Amniotic epithelial cell (primary cell): ENCODE results near the gene ARMH1.
A peak's percentile ranks its signal among the peaks of the same experiment; 100 is the strongest.

ENCODE experiments used
- DNase-seq: peaks from one replicate; pipeline ENCODE4 v3.0.0-alpha.2; 2010; ENCODE audit warnings: low read depth

ARMH1 gene

DNA sequence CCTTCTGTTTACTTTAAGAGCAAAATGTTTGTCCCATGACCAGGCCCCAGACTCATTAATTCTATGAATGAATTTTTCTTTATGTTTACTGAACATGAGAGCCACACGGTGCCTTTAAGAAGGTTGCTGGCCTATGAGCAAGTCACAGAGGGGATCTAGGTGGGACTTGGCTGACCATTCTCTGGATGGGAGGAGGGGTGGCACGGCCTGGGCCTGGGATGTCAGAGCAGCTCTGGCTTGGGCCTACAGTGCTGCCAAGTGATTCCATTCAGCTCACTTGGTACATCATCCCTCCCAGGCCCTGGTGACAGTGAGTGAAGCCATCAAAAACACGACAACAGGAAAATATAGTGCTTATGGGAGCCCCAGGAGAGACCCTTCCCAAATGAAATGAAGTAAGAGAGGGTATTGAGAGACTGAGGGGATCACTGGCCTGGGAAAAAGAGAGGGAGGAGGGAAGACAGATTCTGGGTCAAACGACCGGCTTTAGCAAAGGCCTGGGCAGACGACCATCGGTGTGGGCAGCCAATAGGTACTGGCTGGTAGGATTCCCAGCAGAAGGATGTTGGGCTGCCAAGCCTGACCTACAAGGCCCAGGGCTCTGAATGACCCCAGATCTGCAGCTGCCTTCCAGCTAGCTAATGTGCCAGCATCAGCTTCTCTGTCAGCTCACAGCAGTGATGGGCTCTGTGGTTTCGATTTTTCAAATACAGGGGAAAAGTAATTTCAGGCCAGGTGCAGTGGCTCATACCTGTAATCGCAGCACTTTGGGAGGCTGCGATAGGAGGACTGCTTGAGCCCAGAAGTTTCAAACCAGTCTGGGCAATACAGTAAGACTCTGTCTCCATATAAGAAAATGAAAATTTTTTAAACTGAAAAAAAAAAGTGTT, 3.5 kb upstream of the ARMH1 start:
- DNase-seq, result no peak

DNA sequence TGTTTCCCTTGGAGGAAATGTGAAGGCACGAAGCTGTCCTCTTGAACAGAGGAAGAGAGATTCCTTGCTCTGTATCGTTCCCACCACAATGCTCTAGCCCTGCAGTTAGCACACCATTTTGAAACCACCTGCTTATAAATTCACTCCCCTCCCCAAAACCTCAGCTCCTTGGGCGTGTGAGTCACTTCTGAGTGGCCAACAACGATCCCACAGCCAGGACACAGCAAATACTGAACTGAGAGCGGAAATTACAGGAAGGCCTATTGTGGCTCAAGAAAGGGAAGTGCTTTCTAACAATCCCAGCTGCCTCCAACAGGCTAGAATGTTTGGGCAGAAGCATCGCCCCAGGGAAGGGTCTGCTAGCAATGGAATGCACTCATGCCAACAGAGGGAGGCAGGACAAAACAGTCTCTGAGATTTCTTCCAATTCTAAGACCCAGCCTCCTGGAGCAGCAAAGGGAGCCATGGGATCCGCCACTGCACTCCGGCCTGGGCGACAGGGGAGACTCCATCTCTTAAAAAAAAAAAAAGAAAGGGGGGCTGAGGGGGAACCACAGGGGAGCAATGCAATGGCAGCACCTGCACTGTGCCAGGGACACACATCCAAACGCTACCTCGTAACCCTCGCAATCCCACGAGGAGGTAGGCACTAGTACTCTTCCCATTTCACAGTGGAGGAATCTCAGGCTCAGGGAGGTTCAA, 2.1 kb upstream of the ARMH1 start:
- peak; percentile 48 for DNase-seq

DNA sequence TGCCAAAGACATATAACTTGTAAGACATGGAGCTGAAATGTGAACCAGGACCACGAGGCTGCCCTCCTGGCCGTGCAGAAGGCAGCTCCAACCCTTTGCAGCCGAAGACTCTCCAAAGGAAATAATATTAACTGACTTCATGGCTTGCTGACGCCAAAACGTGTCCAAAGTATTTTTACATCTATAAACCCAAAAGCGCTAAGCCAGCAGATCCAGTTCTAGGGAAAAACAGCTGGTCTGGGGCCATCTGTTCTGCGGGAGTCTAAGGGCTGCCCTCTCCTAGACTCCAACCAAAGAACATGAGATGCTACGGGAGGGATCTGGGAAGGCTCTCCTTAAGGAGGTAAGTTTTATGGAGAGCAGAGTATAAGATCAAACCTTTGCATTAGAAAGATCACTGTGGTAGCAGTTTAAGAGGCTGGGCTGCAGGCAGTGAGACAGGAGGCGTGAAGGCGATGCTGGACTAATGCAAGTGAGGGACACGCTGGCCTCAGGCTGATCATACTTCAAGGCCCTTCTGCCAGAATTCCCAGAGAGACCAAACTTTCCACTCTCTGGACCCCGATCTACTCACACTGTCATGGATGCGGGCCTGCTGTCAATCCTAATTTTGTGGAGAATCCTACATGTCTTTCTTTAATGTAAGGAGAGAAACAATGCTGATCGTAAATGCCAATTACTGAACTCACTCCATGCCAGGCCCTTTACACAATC, 1.4 kb upstream of the ARMH1 start:
- DNase-seq, result no peak

DNA sequence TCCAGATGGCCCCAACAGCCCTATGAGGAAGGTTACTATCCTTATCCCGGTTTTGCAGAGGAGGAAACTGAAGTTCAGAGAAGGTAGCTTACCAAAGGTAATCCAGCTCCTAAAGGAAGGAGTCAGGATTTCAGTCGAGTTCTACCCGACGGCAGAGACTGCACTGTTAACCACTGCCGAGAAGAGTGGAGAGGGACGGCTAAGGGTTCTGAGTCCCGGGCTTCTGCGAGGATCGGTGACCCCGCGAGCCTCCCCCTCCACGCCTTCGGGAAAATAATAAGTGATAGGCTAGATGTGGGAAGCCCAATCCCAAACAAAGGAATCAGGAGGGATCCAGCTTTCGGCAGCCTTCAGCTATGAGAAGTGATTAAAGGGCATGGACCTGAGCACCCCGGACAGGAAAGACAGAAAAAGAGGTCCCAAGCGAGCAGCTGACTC, 820 bp upstream of the ARMH1 start:
- peak; percentile 32 for DNase-seq

DNA sequence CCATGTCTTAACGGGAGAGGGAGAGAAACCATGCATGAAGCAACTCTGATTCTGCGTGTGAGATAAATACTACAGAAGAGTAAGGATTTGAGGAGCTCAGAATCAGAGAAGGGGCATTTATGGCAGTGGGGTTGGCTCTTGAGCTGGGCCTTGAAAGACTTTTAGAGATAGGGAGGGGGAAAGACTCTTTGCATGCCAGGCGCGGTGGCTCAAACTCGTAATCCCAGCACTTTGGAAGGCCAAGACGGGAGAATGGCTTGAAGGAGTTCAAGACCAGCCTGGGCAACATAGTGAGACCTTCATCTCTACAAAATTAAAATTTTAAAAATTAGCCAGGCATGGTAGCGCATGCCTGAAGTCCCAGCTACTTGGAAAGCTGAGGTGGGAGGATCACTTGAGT, 672 bp downstream of the ARMH1 start:
- DNase-seq, result no peak

DNA sequence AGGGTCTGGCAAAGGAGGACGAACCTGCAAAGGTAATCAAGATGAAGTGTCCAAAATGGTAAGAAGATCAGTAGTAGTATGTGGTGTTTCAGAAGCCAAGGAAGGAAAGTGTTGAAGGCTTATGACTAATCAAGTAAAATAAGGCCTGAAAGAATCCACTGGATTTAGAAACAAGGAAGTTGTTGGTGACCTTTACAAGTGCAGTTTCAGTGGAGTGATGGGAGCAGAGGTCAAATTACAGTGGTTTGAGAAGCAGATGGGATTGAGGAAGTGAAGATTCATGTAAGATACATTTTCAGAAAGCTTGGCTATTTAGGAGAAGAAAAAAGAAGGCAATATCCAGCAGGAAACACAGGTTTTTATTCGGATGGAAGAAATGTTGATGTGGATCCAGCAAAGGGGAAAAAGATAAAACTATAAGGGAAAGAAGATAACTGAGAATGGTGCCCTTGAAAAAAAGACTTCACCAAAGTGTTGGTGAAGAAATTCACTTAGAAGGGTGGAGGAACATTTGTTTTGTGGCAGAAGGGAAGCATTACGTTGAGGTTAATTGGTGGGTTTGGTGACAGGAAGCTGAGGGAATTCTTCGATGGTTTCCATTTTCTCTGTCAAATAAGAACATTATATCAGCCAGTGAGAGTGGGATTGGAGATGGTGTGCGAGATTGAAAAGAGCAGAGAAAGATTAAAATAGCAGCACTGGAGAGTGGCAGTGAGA, 2.1 kb downstream of the ARMH1 start:
- DNase-seq, result peak; percentile 79

DNA sequence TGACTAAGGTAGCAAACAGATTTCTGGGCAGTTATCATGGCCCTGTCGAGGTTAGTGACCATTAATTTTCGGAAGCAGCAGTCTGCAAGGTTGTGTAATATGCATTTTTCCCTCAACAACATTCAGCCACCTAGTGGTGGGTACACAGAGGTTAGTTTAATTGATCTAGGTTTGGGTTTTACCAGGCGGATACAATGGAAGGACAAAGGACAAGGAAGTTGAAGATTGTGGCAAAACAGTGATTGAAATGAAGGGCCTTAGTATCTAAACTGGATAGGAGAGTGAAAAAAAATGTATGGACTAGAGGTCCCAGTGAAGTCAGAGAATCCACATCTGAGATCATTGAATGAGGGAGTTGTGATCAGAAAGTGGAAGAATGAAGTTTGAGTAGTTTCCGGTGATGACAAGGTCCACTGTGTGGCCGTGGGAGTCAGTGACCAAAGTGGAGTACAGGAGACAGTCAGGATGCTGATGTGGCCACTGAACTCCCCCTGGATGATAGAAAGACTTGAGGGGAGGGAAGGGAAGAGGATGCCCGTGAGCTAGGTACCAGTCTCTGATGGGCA, 2.8 kb downstream of the ARMH1 start:
- DNase-seq, result peak; percentile 84

DNA sequence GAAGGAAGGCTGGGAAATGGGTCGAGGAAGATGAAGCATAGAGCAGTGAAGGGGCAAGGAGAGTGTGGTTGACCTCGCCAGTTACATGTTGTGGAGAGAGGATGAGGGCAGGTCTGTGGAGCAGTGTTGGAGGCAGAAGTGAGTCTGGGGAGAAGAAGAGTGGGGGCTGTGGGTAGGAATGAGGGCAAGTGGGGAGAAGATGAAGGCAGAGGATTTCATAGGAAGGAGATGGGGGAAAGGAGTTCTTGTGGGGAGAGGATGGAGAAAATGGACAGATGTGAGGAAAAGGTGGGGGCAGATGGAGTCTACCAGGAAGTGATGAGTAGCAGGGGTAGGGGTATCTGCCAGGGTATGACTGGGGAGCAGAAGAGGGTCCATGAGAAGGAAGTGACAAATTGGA, 3.6 kb downstream of the ARMH1 start:
- DNase-seq, result no peak

DNA sequence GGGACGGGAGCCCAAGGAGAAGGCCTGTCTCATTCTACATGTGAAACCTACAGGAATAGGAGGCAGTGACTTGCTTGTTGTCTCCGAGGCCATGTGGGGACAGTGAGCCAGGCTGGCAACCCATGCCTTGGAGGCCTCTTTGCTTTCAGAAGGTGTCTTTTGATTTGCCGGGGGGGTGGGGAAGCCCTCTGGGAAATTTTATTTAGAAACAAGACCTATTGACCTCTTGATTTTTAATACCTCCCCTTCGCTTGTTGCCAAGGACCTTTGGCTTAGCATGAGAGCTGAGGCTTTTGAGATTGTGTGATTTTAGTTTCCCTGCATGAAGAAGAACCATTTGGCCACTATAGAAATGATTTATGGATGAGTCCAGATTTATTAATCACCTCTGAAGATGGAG, 4.1 kb downstream of the ARMH1 start:
- no peak for DNase-seq

DNA sequence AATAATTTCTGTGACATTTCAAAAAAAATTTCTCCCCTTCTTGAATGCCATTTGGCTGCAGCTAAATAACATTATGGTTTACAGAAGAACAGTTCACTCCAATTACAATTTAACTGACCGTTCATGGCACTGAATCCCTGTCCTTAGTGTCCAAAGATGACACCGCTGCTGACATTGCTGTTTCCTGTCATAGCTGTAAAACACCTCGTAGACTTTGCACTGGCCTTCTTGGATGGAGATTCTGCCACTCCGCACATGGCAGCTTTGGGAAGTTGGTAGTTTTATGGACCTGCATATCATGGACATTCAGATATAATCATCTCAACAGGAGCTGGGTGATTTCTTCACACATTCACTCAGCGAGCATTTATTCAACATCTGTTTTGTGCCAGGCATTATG, 5.0 kb downstream of the ARMH1 start:
- DNase-seq, result no peak

DNA sequence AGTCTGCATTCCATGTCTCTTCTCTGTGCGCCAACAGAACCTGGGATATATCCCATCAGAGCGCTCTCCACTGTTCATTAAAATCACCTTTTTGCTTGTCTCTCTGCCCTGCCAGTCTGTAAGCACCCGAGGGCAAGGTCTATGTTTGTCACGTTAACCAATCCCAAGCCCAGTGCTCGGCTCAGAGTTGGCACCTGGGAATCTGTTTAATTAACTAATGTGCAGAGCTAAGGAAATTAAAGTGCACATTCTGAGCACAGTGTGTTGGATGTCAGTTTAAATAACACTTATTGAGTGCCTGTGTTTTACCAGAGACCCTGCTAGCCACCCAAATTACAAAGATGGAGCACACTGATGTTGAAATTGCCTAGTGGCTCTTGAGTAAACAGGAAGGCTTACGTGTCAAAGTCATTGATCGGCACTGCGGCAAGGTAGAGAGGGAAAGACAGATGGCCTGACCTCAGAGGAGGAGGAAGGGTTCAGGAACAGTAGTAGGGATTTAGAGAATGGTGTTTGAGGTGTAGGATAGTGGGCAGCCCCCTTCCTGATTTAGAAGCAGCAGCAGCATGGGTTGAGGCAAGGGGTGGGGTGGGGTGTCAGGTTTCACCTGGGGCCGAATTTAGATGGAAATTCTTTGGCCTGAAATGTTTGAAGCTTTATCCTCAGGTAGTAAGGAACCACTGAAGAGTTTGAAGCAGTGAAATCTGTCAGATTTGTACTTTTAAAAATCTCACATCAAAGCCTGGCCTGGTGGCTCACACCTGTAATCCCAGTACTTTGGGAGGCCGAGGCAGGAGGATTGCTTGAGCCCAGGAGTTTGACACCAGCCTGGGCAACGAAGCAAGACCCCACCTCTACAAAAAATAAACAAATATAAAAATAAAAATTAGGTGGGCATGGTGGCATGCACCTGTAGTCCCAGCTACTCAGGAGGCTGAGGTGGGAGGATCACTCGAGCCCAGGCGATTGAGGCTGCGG, 7.7 kb downstream of the ARMH1 start:
- no peak for DNase-seq

DNA sequence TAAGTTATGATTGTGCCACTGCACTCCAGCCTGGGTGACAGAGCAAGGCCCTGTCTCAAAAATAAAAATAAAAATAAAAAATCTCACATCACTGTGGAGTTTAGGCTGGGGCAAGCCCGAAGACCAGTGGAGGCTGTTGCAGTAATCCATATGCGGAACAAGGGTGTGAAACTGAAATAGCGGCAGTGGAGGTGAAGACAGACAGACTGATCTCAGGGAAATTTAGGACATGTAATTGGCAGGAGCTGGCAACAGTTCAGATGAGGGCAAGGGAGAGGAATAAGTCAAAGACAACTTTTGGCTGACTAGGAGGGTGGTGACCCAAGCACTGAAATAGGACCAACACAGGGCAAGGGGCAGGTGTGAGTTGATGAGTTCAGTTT, 8.4 kb downstream of the ARMH1 start:
- DNase-seq, result no peak

DNA sequence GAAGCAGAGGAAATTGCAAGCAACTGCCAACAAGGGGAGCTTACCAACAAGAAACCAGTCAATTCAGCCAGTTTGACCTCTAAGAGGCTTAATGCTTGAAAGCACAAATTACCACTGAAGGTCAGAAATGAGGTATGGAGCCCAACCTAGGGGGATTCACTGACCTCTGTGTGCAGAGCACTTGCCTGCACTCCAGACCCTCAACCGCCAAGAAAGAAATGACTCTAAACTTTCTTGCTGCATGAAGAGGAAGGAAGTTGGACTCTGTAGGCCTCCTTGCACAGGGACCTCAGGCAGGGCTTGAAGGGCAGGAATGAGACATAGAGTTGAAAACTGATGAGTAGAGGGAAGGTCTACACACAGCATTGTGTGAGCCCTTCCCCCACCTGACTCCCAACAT, 10.0 kb downstream of the ARMH1 start:
- DNase-seq, result no peak

DNA sequence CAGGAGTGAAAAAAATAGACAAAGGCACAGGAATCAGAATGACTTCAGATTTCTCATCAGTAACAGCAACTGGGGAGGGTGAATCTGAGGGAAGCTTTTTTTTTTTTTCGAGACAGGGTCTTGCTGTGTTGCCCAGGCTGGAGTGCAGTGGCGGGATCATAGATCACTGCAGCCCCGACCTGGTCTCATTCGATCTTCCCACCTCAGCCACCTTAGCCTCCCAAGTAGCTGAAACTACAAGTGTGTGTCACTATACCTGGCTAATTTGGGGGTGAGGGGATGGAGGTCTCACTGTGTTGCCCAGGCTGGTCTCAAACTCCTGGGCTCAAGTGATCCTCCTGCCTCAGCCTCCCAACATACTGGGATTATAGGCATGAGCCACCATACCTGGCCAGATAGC, 10.7 kb downstream of the ARMH1 start:
- DNase-seq, result no peak

DNA sequence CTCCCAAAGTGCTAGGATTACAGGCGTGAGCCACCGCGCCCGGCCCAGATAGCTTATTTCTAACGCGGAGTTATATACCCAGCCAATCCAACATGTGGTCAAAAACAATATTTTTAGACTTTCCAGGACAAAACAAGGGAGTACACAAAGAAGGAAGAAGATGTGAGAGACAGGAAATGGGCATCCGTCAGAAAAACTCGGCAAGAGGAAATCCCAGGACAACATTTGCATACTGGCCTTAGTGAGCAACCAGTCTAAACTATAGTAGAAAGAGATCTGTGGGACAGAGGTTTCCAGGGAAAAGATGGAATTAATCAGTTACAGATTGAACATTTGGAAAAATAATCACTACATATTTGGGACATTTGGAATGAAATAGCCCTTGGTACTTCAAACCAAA, 11.4 kb downstream of the ARMH1 start:
- DNase-seq, result no peak

DNA sequence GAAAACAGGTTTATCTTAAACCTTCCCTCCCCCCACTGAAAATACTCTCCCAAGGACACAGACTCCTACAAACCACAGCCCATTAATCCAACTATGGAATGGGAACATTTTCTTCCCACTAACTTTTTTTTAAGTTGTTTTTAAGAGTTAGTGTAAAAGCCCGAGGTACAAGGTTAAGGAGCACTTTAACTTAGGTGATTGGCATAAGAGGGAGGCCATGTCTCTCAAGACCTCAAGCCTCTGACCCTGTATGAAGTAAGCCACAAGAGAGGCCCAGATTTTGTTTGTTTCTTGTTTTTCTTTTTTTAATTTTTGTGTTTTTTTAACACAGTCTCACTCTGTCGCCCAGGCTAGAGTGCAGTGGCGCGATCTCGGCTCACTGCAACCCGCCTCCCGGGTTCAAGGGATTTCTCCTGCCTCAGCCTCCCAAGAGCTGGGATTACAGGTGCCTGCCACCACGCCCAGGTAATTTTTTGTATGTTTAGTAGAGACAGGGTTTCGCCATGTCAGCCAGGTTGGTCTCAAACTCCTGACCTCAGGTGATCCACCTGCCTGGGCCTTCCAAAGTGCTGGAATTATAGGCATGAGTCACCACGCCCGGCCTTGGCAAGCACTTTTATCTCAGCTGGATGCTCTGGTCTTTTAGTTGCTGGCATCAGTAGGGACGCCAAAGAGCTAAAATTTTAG, 14.4 kb downstream of the ARMH1 start:
- peak; percentile 84 for DNase-seq

DNA sequence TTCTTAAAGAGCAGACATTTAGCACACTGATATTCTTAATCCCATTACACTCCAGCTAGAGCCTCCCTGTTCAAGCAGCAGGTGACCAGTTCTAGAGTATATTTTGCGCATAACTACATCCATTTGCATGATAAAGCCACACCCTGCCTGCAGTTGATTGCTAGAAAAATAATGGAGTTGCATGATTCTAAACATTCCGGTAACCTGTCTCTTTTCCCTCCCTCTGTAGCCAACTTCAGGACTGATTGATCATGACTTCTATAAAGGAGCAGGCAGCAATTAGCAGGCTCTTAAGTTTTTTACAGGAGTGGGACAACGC, 14.9 kb downstream of the ARMH1 start:
- no peak for DNase-seq

DNA sequence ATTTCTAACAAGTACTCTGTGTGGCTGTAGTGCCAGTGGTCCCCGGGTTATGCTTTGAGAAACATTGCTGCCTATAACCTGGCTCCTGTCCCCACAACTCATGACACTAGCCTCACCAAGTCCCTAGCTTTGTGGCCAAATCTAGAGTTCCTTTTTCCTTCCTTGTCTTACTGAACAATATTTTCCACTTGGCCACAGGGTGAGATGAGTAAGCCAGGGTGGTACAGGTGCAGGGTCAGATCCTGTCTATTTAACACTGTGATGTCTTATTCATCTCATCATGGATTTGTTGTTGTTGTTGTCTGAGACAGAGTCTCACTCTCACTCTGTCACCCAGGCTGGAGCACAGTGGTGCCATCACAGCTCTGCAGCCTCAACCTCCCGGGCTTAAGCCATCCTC, 18.6 kb downstream of the ARMH1 start:
- no peak for DNase-seq

DNA sequence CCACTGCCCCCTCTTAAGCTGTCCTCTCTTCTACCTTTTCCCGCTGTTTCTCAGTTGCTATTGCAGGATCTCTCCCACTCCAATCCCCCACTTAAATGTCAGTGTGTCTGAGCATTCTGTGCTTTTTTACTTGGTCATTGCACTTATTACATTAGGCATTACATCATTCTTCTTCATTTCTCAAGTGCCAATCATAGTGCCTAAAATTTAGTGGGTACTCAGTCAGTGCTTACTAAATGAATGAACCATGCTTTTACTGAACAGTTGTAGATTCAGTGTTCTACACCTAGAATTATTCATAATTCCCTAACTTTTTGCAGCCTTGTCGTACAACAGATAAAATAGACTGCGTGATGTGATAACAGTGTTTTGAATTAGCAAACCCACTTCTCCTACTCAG, 19.4 kb downstream of the ARMH1 start:
- DNase-seq, result no peak

DNA sequence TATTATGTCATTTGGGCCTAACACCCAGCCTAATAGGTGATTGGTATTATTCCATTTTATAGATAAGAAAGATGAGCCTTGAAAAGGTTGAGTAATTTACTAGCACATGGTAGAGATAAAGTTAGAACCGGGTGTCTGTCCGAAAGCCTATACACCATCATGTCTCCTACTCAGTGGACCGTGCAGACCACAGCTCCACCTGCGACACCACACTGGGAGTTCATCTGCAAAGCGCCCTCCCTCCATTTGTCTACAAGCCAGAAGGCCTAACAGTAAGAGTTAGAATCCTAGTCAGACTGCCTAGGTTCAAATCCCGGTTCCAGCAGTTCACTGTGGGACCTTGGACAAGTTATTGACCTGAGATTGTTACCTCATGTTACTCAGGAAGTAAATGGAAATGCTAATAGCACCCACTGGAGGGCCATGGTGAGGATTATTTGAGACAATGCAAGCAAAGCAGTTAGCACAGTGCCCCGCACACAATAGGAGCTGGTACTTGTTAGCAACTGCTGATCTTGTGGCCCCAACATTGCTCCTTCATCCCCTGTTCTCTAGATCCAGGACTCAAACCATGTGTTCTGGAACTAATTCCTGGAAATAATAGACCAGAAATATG, 20.5 kb downstream of the ARMH1 start:
- DNase-seq, result no peak
